Measurements from ENCODE around the gene LAS1L. TPM values are rescaled to one million over a fixed set of nuclear protein-coding genes. Genes with fewer than 3 reads are reported as not detected.

Gene LAS1L
- total RNA-seq, 1 donor from 2014 or later: 8.8 TPM

DNA sequence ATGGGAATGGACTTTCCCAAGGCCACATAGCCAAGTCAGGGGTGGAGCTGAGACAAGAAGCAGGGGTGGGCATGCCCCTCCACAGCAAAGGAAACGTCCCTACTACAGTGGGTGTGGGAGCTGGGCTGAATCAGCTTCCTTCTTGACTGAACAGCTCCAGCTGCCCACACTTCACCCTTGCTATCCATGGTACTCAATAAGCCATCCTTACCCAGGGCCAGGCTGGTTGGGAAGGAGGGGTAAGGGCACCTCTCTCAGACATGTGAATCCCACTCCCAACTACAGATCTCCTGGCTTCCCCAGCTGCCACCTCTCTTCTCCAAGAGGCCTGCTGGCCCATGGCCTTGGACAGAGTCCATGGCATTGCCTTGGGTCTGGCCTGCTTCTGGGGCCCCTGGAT lies 21.0 kb downstream of the LAS1L start:
- H3K36me3 ChIP-seq: peaks cover 6 to 13% of the 10 kb centered on the region in 2 donors
- H3K9me3 ChIP-seq: no peaks in the 10 kb centered on the region

DNA sequence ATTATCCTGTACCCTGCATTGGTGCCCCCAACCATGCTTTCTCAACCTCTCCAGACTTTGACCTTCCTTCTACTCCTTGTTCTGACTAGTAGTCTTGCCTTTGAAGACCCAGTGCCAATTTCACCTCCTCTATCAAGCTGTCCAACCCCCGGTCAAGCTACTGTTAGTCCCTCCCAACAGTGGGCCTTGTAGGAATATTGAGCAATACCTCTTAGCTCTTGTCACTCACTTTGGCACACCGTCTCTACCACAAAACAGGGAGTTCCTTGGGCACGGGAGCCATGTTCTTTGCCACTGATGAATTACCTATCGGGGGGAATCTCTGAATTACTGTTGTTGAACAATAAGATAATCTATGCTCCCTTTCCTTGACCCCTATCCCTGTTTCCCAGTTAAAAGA lies 25.2 kb downstream of the LAS1L start:
- no peaks in the 10 kb centered on the region for H3K9me3 ChIP-seq
- H3K36me3 ChIP-seq: peaks cover 3 to 9% of the 10 kb centered on the region in 2 donors
- H3K27me3 ChIP-seq: no peaks in the 10 kb centered on the region
- no peaks in the 10 kb centered on the region for H3K4me1 ChIP-seq
- no peak for DNase-seq (ENCODE audit: low spot score in 2 of 2)
- H3K4me3 ChIP-seq: no peak overlapping the region
- TF ChIP-seq, protein P1, sequence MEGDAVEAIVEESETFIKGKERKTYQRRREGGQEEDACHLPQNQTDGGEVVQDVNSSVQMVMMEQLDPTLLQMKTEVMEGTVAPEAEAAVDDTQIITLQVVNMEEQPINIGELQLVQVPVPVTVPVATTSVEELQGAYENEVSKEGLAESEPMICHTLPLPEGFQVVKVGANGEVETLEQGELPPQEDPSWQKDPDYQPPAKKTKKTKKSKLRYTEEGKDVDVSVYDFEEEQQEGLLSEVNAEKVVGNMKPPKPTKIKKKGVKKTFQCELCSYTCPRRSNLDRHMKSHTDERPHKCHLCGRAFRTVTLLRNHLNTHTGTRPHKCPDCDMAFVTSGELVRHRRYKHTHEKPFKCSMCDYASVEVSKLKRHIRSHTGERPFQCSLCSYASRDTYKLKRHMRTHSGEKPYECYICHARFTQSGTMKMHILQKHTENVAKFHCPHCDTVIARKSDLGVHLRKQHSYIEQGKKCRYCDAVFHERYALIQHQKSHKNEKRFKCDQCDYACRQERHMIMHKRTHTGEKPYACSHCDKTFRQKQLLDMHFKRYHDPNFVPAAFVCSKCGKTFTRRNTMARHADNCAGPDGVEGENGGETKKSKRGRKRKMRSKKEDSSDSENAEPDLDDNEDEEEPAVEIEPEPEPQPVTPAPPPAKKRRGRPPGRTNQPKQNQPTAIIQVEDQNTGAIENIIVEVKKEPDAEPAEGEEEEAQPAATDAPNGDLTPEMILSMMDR (IDR thresholded peaks at IDR 0.05): no peak
- no peak overlapping the region for H3K27ac ChIP-seq
- intact Hi-C loops (cut with DNase I): no loop called here

More for the DNA sequence above, 21.0 kb downstream of the LAS1L start:
- Histone ChIP-seq H3K4me3 (no peak overlapping the region), H3K27me3 (no peaks in the 10 kb centered on the region), H3K4me1 (no peaks in the 10 kb centered on the region), H3K27ac (no peak overlapping the region)
- intact Hi-C loops (cut with DNase I): no loop called here
- TF ChIP-seq, protein P1 (IDR thresholded peaks at IDR 0.05): no peak
- no peak for DNase-seq (ENCODE audit: low spot score in 2 of 2)

DNA sequence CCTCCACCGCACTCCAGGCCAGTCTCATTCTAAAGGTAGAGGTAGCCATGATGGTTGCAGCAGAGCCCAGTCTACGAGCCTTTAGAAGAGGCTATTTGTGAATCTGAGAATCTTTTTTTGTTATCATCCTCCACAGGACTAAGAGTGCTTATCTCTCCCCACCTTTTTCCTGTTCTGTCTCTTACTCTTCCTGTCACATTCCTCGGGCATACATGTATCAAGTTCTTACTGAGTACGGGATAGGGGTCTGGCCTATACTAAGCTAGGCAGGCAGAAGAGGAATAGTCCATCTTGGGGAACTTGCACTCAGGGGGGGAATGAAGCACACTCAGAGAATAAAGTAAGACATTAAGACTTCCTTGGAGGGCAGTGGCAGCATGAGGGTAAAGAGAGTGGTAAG lies 25.7 kb downstream of the LAS1L start:
- intact Hi-C loops (cut with DNase I): no loop called here
- Histone ChIP-seq H3K27ac (no peak overlapping the region), H3K4me3 (no peak overlapping the region), H3K9me3 (no peaks in the 10 kb centered on the region), H3K36me3 (peaks cover 1 to 6% of the 10 kb centered on the region in 2 donors), H3K4me1 (no peaks in the 10 kb centered on the region), H3K27me3 (no peaks in the 10 kb centered on the region)
- no peak for DNase-seq (ENCODE audit: low spot score in 2 of 2)
- TF ChIP-seq, protein P1 (IDR thresholded peaks at IDR 0.05): no peak

DNA sequence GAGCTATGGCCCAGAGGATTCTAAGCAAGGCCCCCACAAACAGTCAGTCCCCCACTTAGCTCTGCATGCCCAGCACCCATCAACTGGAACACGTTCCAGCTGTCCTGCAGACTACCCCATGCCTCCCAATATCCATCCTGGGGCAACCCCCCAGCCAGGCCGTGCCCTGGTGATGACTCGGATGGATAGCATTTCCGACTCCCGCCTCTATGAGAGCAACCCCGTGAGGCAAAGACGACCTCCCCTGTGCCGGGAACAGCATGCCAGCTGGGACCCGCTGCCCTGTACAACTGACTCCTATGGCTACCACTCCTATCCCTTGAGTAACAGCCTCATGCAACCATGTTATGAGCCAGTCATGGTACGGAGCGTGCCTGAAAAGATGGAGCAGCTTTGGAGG lies 32.0 kb downstream of the LAS1L start:
- Histone ChIP-seq H3K36me3 (no peaks in the 10 kb centered on the region), H3K9me3 (no peaks in the 10 kb centered on the region), H3K4me1 (no peaks in the 10 kb centered on the region), H3K27me3 (no peaks in the 10 kb centered on the region), H3K4me3 (no peak overlapping the region), H3K27ac (no peak overlapping the region)
- TF ChIP-seq, protein P1 (IDR thresholded peaks at IDR 0.05): no peak
- intact Hi-C loops (cut with DNase I): no loop called here
- DNase-seq (ENCODE audit: low spot score in 2 of 2): no peak

DNA sequence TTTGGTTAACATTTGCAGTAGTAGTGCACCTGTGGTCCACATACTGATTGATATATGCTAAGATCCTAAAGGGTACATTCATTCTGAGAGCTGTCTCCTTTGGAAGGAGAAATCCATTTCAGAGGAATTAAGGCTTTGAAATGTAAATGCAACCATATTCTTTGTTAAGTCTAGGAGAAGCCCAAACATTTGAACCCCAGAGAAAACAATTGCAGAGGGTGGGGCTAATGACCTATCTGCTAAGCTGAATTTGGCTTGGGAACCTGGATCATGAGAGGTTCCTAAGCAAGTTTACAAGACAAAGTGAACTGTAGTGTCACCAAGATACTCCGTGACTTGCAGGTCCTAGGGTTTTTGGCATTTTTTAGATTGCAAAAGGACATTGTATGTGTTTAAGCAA lies 41.2 kb downstream of the LAS1L start:
- Histone ChIP-seq H3K9me3 (no peaks in the 10 kb centered on the region), H3K27me3 (no peaks in the 10 kb centered on the region), H3K4me1 (no peaks in the 10 kb centered on the region), H3K36me3 (no peaks in the 10 kb centered on the region), H3K27ac (no peak overlapping the region), H3K4me3 (no peak overlapping the region)
- intact Hi-C loops (cut with DNase I): no loop called here
- no peak for DNase-seq (ENCODE audit: low spot score in 2 of 2)
- TF ChIP-seq, protein P1 (IDR thresholded peaks at IDR 0.05): no peak

DNA sequence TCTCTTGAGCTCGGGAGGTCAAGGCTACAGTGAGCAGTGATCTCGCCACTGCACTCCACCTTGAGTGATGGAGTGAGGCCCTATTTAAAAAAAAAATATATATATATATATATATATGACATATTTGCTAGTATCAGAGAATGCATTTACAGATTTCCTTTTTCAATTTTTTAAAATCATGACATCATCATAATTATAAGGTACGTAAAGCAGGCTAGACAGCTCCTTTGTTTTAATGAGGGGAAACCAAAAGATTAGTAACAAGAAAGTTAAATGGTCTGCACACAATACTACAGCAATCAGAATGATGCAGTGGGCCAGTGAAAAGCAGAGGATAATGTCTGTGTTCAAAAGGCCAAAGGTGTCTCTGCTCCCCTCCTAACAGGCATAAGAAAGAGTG lies 43.0 kb downstream of the LAS1L start:
- H3K36me3 ChIP-seq: no peaks in the 10 kb centered on the region
- no peaks in the 10 kb centered on the region for H3K4me1 ChIP-seq
- no peak overlapping the region for H3K4me3 ChIP-seq
- no peak overlapping the region for H3K27ac ChIP-seq
- no peaks in the 10 kb centered on the region for H3K9me3 ChIP-seq
- intact Hi-C loops (cut with DNase I): no loop called here
- TF ChIP-seq, protein P1 (IDR thresholded peaks at IDR 0.05): no peak
- no peak for DNase-seq (ENCODE audit: low spot score in 2 of 2)
- no peaks in the 10 kb centered on the region for H3K27me3 ChIP-seq

All from ascending aorta (tissue), 2 donors.